Sigmoid colon (tissue), 3 donors: ENCODE results near the gene CHN2.

Source experiments
- POLR2A ChIP-seq, 2 donors: fragments of 450-650 bp; IDR thresholded peaks; one replicate each; pipeline ENCODE4 v1.6.1; 2016; ENCODE audit warnings: antibody characterized with exemption in 2 of 2, mild to moderate bottlenecking in 2 of 2, moderate library complexity in 2 of 2
- TF ChIP-seq, protein P1 (sequence below), 4 experiments: fragments of 450-650 bp in 3 of 4; fragments of 200-600 bp in 1 of 4; IDR thresholded peaks; one replicate each; pipeline ENCODE4 v1.5.1; 2016 to 2019; ENCODE audit warnings: antibody characterized with exemption in 4 of 4, mild to moderate bottlenecking in 3 of 4, moderate library complexity in 2 of 4

DNA sequence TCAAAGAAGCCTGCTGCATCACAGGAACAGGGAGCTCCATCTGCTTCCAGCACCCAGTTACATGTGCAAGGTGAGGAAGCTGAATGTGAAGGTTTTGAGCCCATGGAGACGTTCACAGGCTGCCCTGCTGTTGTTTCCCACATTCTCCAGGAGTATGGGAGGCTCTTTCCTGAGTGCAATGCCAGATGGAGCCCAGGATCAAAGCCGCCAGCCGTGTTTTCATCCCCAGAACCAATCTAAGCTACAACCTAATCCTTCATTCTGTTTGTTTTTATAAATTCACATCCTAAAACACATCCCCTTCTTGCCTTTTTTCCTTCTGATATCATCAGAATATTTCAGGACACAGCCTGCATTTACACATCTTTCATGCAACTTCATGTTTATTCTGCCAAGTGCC is 270.2 kb downstream of the CHN2 start:
- TF ChIP-seq, protein P1, sequence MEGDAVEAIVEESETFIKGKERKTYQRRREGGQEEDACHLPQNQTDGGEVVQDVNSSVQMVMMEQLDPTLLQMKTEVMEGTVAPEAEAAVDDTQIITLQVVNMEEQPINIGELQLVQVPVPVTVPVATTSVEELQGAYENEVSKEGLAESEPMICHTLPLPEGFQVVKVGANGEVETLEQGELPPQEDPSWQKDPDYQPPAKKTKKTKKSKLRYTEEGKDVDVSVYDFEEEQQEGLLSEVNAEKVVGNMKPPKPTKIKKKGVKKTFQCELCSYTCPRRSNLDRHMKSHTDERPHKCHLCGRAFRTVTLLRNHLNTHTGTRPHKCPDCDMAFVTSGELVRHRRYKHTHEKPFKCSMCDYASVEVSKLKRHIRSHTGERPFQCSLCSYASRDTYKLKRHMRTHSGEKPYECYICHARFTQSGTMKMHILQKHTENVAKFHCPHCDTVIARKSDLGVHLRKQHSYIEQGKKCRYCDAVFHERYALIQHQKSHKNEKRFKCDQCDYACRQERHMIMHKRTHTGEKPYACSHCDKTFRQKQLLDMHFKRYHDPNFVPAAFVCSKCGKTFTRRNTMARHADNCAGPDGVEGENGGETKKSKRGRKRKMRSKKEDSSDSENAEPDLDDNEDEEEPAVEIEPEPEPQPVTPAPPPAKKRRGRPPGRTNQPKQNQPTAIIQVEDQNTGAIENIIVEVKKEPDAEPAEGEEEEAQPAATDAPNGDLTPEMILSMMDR (IDR thresholded peaks at IDR 0.05): no peak
- TF ChIP-seq POLR2A (IDR thresholded peaks at IDR 0.05): no peak
